HT1080 (cell line): ENCODE measurements around the gene PPM1H. TPM values are rescaled to one million over a fixed set of nuclear protein-coding genes. Genes with fewer than 3 reads are reported as not detected.
A peak's percentile ranks its signal among the peaks of the same experiment; 100 is the strongest.

Experiments used
- DNase-seq: peaks from one replicate; pipeline ENCODE4 v3.0.0-alpha.2; 2015; ENCODE audit warnings: low read depth
- total RNA-seq: library from RNA; depleted of rRNA; stranded (reverse); fragments of >200 nt; shearing (Covaris generic); gene quantifications from 2 replicates; pipeline ENCODE4 v1.2.3, GENCODE V29; 2014

The PPM1H gene
- total RNA-seq, 1 experiment from 2014 or later = 3.0 TPM

GRCh38 chr12:62876938-62877548 lies 57.9 kb downstream of the PPM1H start:
- no peak for DNase-seq

GRCh38 chr12:62873826-62874448 lies 61.0 kb downstream of the PPM1H start:
- no peak for DNase-seq

GRCh38 chr12:62873116-62873825 lies 61.7 kb downstream of the PPM1H start:
- no peak for DNase-seq

- no peak for DNase-seq
Measured at GRCh38 chr12:62868820-62869219, 66.1 kb downstream of the PPM1H start.

GRCh38 chr12:62866451-62867082 lies 68.4 kb downstream of the PPM1H start:
- DNase-seq = peak; percentile 72

- DNase-seq = no peak
Measured at GRCh38 chr12:62865937-62866336, 69.0 kb downstream of the PPM1H start.

- no peak for DNase-seq
Measured at GRCh38 chr12:62865065-62865464, 69.9 kb downstream of the PPM1H start.

- peak; percentile 64 for DNase-seq
Measured at GRCh38 chr12:62862259-62862881, 72.6 kb downstream of the PPM1H start.

GRCh38 chr12:62861586-62861985 lies 73.4 kb downstream of the PPM1H start:
- no peak for DNase-seq

- no peak for DNase-seq
Measured at GRCh38 chr12:62860501-62861411, 74.2 kb downstream of the PPM1H start.

- DNase-seq = no peak
Measured at GRCh38 chr12:62860020-62860419, 74.9 kb downstream of the PPM1H start.

GRCh38 chr12:62859321-62859737 lies 75.6 kb downstream of the PPM1H start:
- DNase-seq = no peak

GRCh38 chr12:62856454-62856853 lies 78.5 kb downstream of the PPM1H start:
- DNase-seq = no peak

- DNase-seq = no peak
Measured at GRCh38 chr12:62854024-62854423, 80.9 kb downstream of the PPM1H start.

- DNase-seq = no peak
Measured at GRCh38 chr12:62849398-62849797, 85.6 kb downstream of the PPM1H start.

- DNase-seq = peak; percentile 83
Measured at GRCh38 chr12:62848418-62848817, 86.5 kb downstream of the PPM1H start.

GRCh38 chr12:62847709-62848108 lies 87.2 kb downstream of the PPM1H start:
- no peak for DNase-seq

- DNase-seq = no peak
Measured at GRCh38 chr12:62846491-62846890, 88.5 kb downstream of the PPM1H start.

- DNase-seq = no peak
Measured at GRCh38 chr12:62844915-62845314, 90.0 kb downstream of the PPM1H start.

GRCh38 chr12:62843716-62844115 lies 91.2 kb downstream of the PPM1H start:
- DNase-seq = no peak

- no peak for DNase-seq
Measured at GRCh38 chr12:62841846-62842245, 93.1 kb downstream of the PPM1H start.
